ENCODE measurements around the gene MME. TPM values are rescaled to one million over a fixed set of nuclear protein-coding genes. Genes with fewer than 3 reads are reported as not detected.
A peak's percentile ranks its signal among the peaks of the same experiment; 100 is the strongest.

The MME gene
- total and polyA plus RNA-seq, 2 of the 8 experiments (the other 6 are each of a cell fraction or from before 2014, with no cell fraction given) = 5.0 to 39.6 TPM

- H3K4ac ChIP-seq (replicated peaks; ENCODE audit: insufficient read length, low read depth, low read length) = no peak overlapping the region
- H4K20me1 ChIP-seq (replicated peaks in 1 of 2; ENCODE audit: control insufficient read depth in 1 of 2, insufficient read depth in 2 of 2, low read length in 2 of 2) = no peaks in the 10 kb centered on the region
- no peak overlapping the region for H3K14ac ChIP-seq (ENCODE audit: insufficient read length)
- no peak overlapping the region for H2BK12ac ChIP-seq (ENCODE audit: low read depth, low read length)
- no peaks in the 10 kb centered on the region for H3K79me1 ChIP-seq (ENCODE audit: low read depth, low read length)
- no peak overlapping the region for H2BK20ac ChIP-seq (ENCODE audit: low read length)
- no peak overlapping the region for H2AK5ac ChIP-seq (ENCODE audit: low read depth, low read length)
- no peak overlapping the region for H4K91ac ChIP-seq (replicated peaks; ENCODE audit: insufficient read length, low read length)
- no peaks in the 10 kb centered on the region for H3K23me2 ChIP-seq (ENCODE audit: low read depth, low read length)
- H3K27me3 ChIP-seq (replicated peaks in 1 of 4; ENCODE audit: control insufficient read depth in 3 of 4, extremely low read depth in 1 of 4, insufficient read depth in 3 of 4, low read length in 3 of 4) = no peaks in the 10 kb centered on the region
- no peak overlapping the region for H3K23ac ChIP-seq (ENCODE audit: insufficient read length)
- FAIRE-seq (no peak), DNase-seq (ENCODE audit: low read depth in 1 of 2, low spot score in 2 of 2) (no peak)
- POLR2A ChIA-PET (ENCODE audit: partially characterized antibody) = no interaction called here
- no peak overlapping the region for H2BK5ac ChIP-seq (ENCODE audit: low read depth, low read length)
- WGBS, 2 experiments (ENCODE audit: extremely low coverage in 1 of 2, insufficient coverage in 1 of 2, insufficient read length in 1 of 2, insufficient replicate concordance in 2 of 2, low coverage in 1 of 2, low lambda C conversion rate in 2 of 2, missing lambda C conversion rate in 1 of 2) = 92% methylated on average over 3 of the region's 3 CpGs; no CpG with 5 or more reads in 1 of the 2 experiments
- no peak for TF ChIP-seq KDM5A (IDR thresholded peaks at IDR 0.05; ENCODE audit: low read length)
- no peak for TF ChIP-seq MAX (IDR thresholded peaks at IDR 0.05)
- TF ChIP-seq BRCA1 (IDR thresholded peaks at IDR 0.05; ENCODE audit: low read depth, low read length) = no peak
- TF ChIP-seq HDAC6 (IDR thresholded peaks at IDR 0.05; ENCODE audit: low read depth, low read length) = no peak
- TF ChIP-seq, protein P1, sequence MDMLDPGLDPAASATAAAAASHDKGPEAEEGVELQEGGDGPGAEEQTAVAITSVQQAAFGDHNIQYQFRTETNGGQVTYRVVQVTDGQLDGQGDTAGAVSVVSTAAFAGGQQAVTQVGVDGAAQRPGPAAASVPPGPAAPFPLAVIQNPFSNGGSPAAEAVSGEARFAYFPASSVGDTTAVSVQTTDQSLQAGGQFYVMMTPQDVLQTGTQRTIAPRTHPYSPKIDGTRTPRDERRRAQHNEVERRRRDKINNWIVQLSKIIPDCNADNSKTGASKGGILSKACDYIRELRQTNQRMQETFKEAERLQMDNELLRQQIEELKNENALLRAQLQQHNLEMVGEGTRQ (IDR thresholded peaks at IDR 0.05; ENCODE audit: low read length) = no peak
- TF ChIP-seq CBX8 (IDR thresholded peaks at IDR 0.05; ENCODE audit: borderline replicate concordance, low read depth, low read length) = no peak
- TF ChIP-seq CHD2 (IDR thresholded peaks at IDR 0.05; ENCODE audit: low read length) = no peak
- no peaks in the 10 kb centered on the region for H3K4me1 ChIP-seq (replicated peaks in 1 of 4; ENCODE audit: control insufficient read depth in 3 of 4, insufficient read depth in 4 of 4, low read length in 3 of 4)
- H3K36me3 ChIP-seq (ENCODE audit: control insufficient read depth in 2 of 4, insufficient read depth in 4 of 4, low read length in 3 of 4) = no peaks in the 10 kb centered on the region
- H3K56ac ChIP-seq (replicated peaks; ENCODE audit: insufficient read length, low read depth, low read length) = no peak overlapping the region
- no peak overlapping the region for H3K4me2 ChIP-seq (ENCODE audit: insufficient read depth in 1 of 2, low read depth in 2 of 2, low read length in 2 of 2)
- H3K4me3 ChIP-seq (ENCODE audit: extremely low read depth in 1 of 4, insufficient read depth in 2 of 4, low read depth in 3 of 4, low read length in 4 of 4) = no peak overlapping the region
- no peaks in the 10 kb centered on the region for H3K9me3 ChIP-seq (ENCODE audit: insufficient read depth in 2 of 2, low read depth in 1 of 2, low read length in 1 of 2)
- CTCF ChIA-PET (ENCODE audit: partially characterized antibody) = interaction anchor here (0.8 kb wide), 1 partner anchor 9 kb away, joined by 3 read pairs; no protein-coding TSS in a partner anchor
- no peak overlapping the region for H2BK120ac ChIP-seq (replicated peaks; ENCODE audit: low read depth, low read length)
- no peak overlapping the region for H3K9ac ChIP-seq (replicated peaks in 1 of 4; ENCODE audit: extremely low read depth in 1 of 4, low read depth in 3 of 4, low read length in 3 of 4)
- no peak overlapping the region for H4K8ac ChIP-seq (ENCODE audit: extremely low read depth, insufficient read depth, low read length)
- H4K5ac ChIP-seq (ENCODE audit: insufficient read length, low read depth, low read length) = no peak overlapping the region
- no peak overlapping the region for H3K27ac ChIP-seq (ENCODE audit: low read depth, low read length)
- no peaks in the 10 kb centered on the region for H3K79me2 ChIP-seq (ENCODE audit: control insufficient read depth in 1 of 2, insufficient read depth in 2 of 2, low read length in 2 of 2)
- H2BK15ac ChIP-seq (ENCODE audit: low read length) = no peak overlapping the region
- no peak overlapping the region for H3K18ac ChIP-seq (ENCODE audit: extremely low read depth, low read length)
- peak overlapping the region; percentile 17; the same call in 1 of the 2 replicates for H2AFZ ChIP-seq (ENCODE audit: low read length)
These were observed 152.5 kb downstream of the MME start for GRCh38 chr3:155232605-155233004.

All from H1 (cell line).